Liver (tissue), 9 donors: Measurements from ENCODE around the gene GPR107. TPM values are rescaled to one million over a fixed set of nuclear protein-coding genes. Genes with fewer than 3 reads are reported as not detected.

Source experiments
- DNase-seq: peaks from one replicate; pipeline ENCODE4 v3.0.0-alpha.2; 2017; ENCODE audit warnings: low spot score
- H3K27ac ChIP-seq, 2 donors: one replicate each; pipeline ENCODE4 v1.7.0; 2013; ENCODE audit warnings: inconsistent platforms in 2 of 2, low read length in 2 of 2, control low read depth in 1 of 2, low read depth in 1 of 2, mild to moderate bottlenecking in 1 of 2
- H3K27me3 ChIP-seq, 4 donors: one replicate each; pipeline versions ENCODE4 v1.6.1 to v1.7.0; 2013; ENCODE audit warnings: low read length in 3 of 4, inconsistent platforms in 1 of 4, mild to moderate bottlenecking in 1 of 4, moderate library complexity in 1 of 4; ENCODE audit not compliant: control insufficient read depth in 4 of 4, insufficient read depth in 4 of 4
- H3K36me3 ChIP-seq, 4 donors: one replicate each; pipeline versions ENCODE4 v1.6.1 to v1.7.0; 2013; ENCODE audit warnings: low read length in 3 of 4, mild to moderate bottlenecking in 3 of 4, low read depth in 1 of 4, moderate library complexity in 1 of 4; ENCODE audit not compliant: control insufficient read depth in 4 of 4, insufficient read depth in 3 of 4
- H3K4me1 ChIP-seq, 4 donors: one replicate each; pipeline versions ENCODE4 v1.6.1 to v1.7.0; 2013; ENCODE audit warnings: low read length in 3 of 4, mild to moderate bottlenecking in 3 of 4, moderate library complexity in 1 of 4; ENCODE audit not compliant: control insufficient read depth in 4 of 4, insufficient read depth in 4 of 4
- H3K4me3 ChIP-seq, 3 donors: one replicate each; pipeline versions ENCODE4 v1.6.1 to v1.7.0; 2013; ENCODE audit warnings: low read length in 3 of 3, control low read depth in 1 of 3, low read depth in 1 of 3, mild to moderate bottlenecking in 1 of 3
- H3K9ac ChIP-seq, 2 donors: one replicate each; pipeline ENCODE4 v1.7.0; 2013; ENCODE audit warnings: low read length in 2 of 2, mild to moderate bottlenecking in 2 of 2, moderate library complexity in 2 of 2, control low read depth in 1 of 2, low read depth in 1 of 2
- H3K9me3 ChIP-seq, 4 donors: one replicate each; pipeline versions ENCODE4 v1.6.1 to v1.7.0; 2013; ENCODE audit warnings: low read length in 3 of 4; ENCODE audit not compliant: control insufficient read depth in 4 of 4
- ATF3 ChIP-seq: IDR thresholded peaks from 2 replicates; pipeline ENCODE4 v1.6.1; 2016; ENCODE audit warnings: antibody characterized with exemption
- CTCF ChIP-seq: fragments of 150-350 bp; IDR thresholded peaks from 2 replicates; pipeline ENCODE4 v1.5.1; 2017; ENCODE audit warnings: improper control_type of control experiment, low read depth, low read length; ENCODE audit not compliant: missing input control
- EGR1 ChIP-seq, 2 donors: IDR thresholded peaks; 2 replicates each; pipeline ENCODE4 v1.6.1; 2016 to 2018; ENCODE audit warnings: antibody characterized with exemption in 2 of 2, low read depth in 2 of 2
- FOXA1 ChIP-seq: IDR thresholded peaks from 2 replicates; pipeline ENCODE4 v1.6.1; 2016; ENCODE audit warnings: antibody characterized with exemption
- FOXA2 ChIP-seq: IDR thresholded peaks from 2 replicates; pipeline ENCODE4 v1.6.1; 2016; ENCODE audit warnings: antibody characterized with exemption
- GABPA ChIP-seq, 2 donors: IDR thresholded peaks in 1 of 2; conservative IDR thresholded peaks in 1 of 2; 2 replicates each; pipeline ENCODE4 v1.6.1; 2016; ENCODE audit warnings: antibody characterized with exemption in 2 of 2, mild to moderate bottlenecking in 1 of 2, moderate library complexity in 1 of 2
- HNF4A ChIP-seq, 2 donors: conservative IDR thresholded peaks; 2 replicates each; pipeline ENCODE4 v1.6.1; 2016; ENCODE audit warnings: antibody characterized with exemption in 2 of 2, mild to moderate bottlenecking in 2 of 2
- HNF4G ChIP-seq: IDR thresholded peaks from 2 replicates; pipeline ENCODE4 v1.6.1; 2016; ENCODE audit warnings: antibody characterized with exemption
- JUND ChIP-seq, 2 donors: IDR thresholded peaks; 2 replicates each; pipeline ENCODE4 v1.6.1; 2016; ENCODE audit warnings: antibody characterized with exemption in 2 of 2
- MAX ChIP-seq: IDR thresholded peaks from 2 replicates; pipeline ENCODE4 v1.6.1; 2016; ENCODE audit warnings: antibody characterized with exemption
- NR2F2 ChIP-seq: IDR thresholded peaks from 2 replicates; pipeline ENCODE4 v1.6.1; 2016; ENCODE audit warnings: antibody characterized with exemption
- RAD21 ChIP-seq, 2 donors: IDR thresholded peaks; 2 replicates each; pipeline ENCODE4 v1.6.1; 2016; ENCODE audit warnings: antibody characterized with exemption in 2 of 2, mild to moderate bottlenecking in 2 of 2
- RXRA ChIP-seq, 2 donors: IDR thresholded peaks; 2 replicates each; pipeline ENCODE4 v1.6.1; 2017 to 2018; ENCODE audit warnings: antibody characterized with exemption in 2 of 2, mild to moderate bottlenecking in 1 of 2
- SP1 ChIP-seq: IDR thresholded peaks from 2 replicates; pipeline ENCODE4 v1.6.1; 2018; ENCODE audit warnings: antibody characterized with exemption, mild to moderate bottlenecking
- TAF1 ChIP-seq: conservative IDR thresholded peaks from 2 replicates; pipeline ENCODE4 v1.6.1; 2016; ENCODE audit warnings: antibody characterized with exemption, mild to moderate bottlenecking
- YY1 ChIP-seq: IDR thresholded peaks from 2 replicates; pipeline ENCODE4 v1.6.1; 2016; ENCODE audit warnings: antibody characterized with exemption, mild to moderate bottlenecking
- WGBS: extraction: QIAGEN DNeasy Blood & Tissue Kit; methylation state at CpG from one replicate; pipeline ENCODE4 v1.1.7; 2013; 5-methylcytosine and 5-hydroxymethylcytosine counted together
- polyA plus RNA-seq, 2 donors: library from polyadenylated mRNA; stranded (reverse) in 1 of 2; unstranded in 1 of 2; fragments of 200-250 nt in 1 of 2; fragments of >200 nt in 1 of 2; fragmentation: Nextera tagmentation in 1 of 2; extraction: Ambion mirVana in 1 of 2; gene quantifications; one replicate each; pipeline versions ENCODE4 v1.2.1 to v1.2.3, GENCODE V29; 2013 to 2015
- total RNA-seq, 2 donors: library from RNA; depleted of rRNA; stranded (reverse); fragments of >200 nt; gene quantifications; one replicate each; pipeline ENCODE4 v1.2.3, GENCODE V29; 2014
- TF ChIP-seq, protein P1 (sequence below): IDR thresholded peaks from 2 replicates; pipeline ENCODE4 v1.6.1; 2016; ENCODE audit warnings: antibody characterized with exemption
- TF ChIP-seq, protein P2 (sequence below): IDR thresholded peaks from 2 replicates; pipeline ENCODE4 v1.6.1; 2016; ENCODE audit warnings: antibody characterized with exemption, mild to moderate bottlenecking
- donor health status: healthy.
- donor health status: healthy.
- donor health status: healthy.
- donor health status: healthy.
- donor health status: healthy.

Gene GPR107
- total and polyA plus RNA-seq, 4 donors, result 3.8 to 17.2 (median 11.4) TPM

GRCh38 chr9:130024597-130024994 is 29.1 kb upstream of the GPR107 start:
- no peak overlapping the region for H3K9ac ChIP-seq
- DNase-seq, result no peak
- peak overlapping the region in 1 of 3 donors; percentile 13 for H3K4me3 ChIP-seq
- WGBS, result 31% methylated on average over 5 of the region's 5 CpGs
- no peaks in the 10 kb centered on the region for H3K9me3 ChIP-seq
- no peaks in the 10 kb centered on the region for H3K36me3 ChIP-seq
- peak overlapping the region; percentile 49 to 70 for H3K27ac ChIP-seq
- TF ChIP-seq EGR1 (IDR thresholded peaks at IDR 0.05; ENCODE audit: low read depth in 2 of 2) (no peak), TAF1 (no peak), NR2F2 (no peak), SP1 (peak; percentile 62), MAX (no peak), RXRA (IDR thresholded peaks at IDR 0.05) (peak; percentile 56 to 63), FOXA2 (peak; percentile 70), HNF4A (conservative IDR thresholded peaks at IDR 0.05) (peak; percentile 52 to 56), RAD21 (IDR thresholded peaks at IDR 0.05) (peak; percentile 28 to 37), GABPA (IDR thresholded peaks at IDR 0.05 in 1 of 2, conservative IDR thresholded peaks at IDR 0.05 in 1 of 2) (no peak), CTCF (no peak), HNF4G (no peak), YY1 (peak; percentile 21), FOXA1 (no peak), JUND (IDR thresholded peaks at IDR 0.05) (peak; percentile 18 to 72), ATF3 (peak; percentile 26)
- TF ChIP-seq, protein P1, sequence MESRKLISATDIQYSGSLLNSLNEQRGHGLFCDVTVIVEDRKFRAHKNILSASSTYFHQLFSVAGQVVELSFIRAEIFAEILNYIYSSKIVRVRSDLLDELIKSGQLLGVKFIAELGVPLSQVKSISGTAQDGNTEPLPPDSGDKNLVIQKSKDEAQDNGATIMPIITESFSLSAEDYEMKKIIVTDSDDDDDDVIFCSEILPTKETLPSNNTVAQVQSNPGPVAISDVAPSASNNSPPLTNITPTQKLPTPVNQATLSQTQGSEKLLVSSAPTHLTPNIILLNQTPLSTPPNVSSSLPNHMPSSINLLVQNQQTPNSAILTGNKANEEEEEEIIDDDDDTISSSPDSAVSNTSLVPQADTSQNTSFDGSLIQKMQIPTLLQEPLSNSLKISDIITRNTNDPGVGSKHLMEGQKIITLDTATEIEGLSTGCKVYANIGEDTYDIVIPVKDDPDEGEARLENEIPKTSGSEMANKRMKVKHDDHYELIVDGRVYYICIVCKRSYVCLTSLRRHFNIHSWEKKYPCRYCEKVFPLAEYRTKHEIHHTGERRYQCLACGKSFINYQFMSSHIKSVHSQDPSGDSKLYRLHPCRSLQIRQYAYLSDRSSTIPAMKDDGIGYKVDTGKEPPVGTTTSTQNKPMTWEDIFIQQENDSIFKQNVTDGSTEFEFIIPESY, result peak; percentile 27
- TF ChIP-seq, protein P2, sequence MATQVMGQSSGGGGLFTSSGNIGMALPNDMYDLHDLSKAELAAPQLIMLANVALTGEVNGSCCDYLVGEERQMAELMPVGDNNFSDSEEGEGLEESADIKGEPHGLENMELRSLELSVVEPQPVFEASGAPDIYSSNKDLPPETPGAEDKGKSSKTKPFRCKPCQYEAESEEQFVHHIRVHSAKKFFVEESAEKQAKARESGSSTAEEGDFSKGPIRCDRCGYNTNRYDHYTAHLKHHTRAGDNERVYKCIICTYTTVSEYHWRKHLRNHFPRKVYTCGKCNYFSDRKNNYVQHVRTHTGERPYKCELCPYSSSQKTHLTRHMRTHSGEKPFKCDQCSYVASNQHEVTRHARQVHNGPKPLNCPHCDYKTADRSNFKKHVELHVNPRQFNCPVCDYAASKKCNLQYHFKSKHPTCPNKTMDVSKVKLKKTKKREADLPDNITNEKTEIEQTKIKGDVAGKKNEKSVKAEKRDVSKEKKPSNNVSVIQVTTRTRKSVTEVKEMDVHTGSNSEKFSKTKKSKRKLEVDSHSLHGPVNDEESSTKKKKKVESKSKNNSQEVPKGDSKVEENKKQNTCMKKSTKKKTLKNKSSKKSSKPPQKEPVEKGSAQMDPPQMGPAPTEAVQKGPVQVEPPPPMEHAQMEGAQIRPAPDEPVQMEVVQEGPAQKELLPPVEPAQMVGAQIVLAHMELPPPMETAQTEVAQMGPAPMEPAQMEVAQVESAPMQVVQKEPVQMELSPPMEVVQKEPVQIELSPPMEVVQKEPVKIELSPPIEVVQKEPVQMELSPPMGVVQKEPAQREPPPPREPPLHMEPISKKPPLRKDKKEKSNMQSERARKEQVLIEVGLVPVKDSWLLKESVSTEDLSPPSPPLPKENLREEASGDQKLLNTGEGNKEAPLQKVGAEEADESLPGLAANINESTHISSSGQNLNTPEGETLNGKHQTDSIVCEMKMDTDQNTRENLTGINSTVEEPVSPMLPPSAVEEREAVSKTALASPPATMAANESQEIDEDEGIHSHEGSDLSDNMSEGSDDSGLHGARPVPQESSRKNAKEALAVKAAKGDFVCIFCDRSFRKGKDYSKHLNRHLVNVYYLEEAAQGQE, result peak; percentile 19
- H3K4me1 ChIP-seq, result peaks cover 8 to 37% (median 22%) of the 10 kb centered on the region in 4 donors
- H3K27me3 ChIP-seq, result no peaks in the 10 kb centered on the region
